ENCODE measurements around the gene LIPC.

The LIPC gene

GRCh38 chr15:58604455-58604923, 172.7 kb downstream of the LIPC start:
- Histone ChIP-seq H3K36me3 (replicated peaks; ENCODE audit: insufficient read depth, low read length) (0 out of 2 replicates have a peak, but pooled peaks cover 6% of the 10 kb centered on the region), H3K9me2 (replicated peaks; ENCODE audit: insufficient read depth, low read length) (no peaks in the 10 kb centered on the region), H3K79me2 (ENCODE audit: low read length) (peaks cover 28% of the 10 kb centered on the region), H3F3A (ENCODE audit: insufficient read depth, low read length) (no peaks in the 10 kb centered on the region), H3K27me3 (replicated peaks; ENCODE audit: insufficient read depth, low read length) (no peaks in the 10 kb centered on the region), H3K4me1 (ENCODE audit: low read length) (no peaks in the 10 kb centered on the region), H3K27ac (ENCODE audit: low read length) (no peak overlapping the region), H4K20me1 (ENCODE audit: insufficient read depth, low read length) (no peaks in the 10 kb centered on the region), H3K4me2 (ENCODE audit: low read depth, low read length) (no peak overlapping the region), H2AFZ (ENCODE audit: low read length) (no peak overlapping the region), H3K4me3 (ENCODE audit: low read length) (no peak overlapping the region), H3K9ac (ENCODE audit: low read length) (no peak overlapping the region), H3K9me3 (replicated peaks; ENCODE audit: insufficient read depth, low read length) (no peaks in the 10 kb centered on the region)
- DNase-seq: no peak
- TF ChIP-seq EZH2 (optimal IDR thresholded peaks at IDR 0.05; ENCODE audit: low read depth, low read length) (no peak), EZH2phosphoT487 (IDR thresholded peaks at IDR 0.05; ENCODE audit: low read length) (no peak)
- TF ChIP-seq, protein P1, sequence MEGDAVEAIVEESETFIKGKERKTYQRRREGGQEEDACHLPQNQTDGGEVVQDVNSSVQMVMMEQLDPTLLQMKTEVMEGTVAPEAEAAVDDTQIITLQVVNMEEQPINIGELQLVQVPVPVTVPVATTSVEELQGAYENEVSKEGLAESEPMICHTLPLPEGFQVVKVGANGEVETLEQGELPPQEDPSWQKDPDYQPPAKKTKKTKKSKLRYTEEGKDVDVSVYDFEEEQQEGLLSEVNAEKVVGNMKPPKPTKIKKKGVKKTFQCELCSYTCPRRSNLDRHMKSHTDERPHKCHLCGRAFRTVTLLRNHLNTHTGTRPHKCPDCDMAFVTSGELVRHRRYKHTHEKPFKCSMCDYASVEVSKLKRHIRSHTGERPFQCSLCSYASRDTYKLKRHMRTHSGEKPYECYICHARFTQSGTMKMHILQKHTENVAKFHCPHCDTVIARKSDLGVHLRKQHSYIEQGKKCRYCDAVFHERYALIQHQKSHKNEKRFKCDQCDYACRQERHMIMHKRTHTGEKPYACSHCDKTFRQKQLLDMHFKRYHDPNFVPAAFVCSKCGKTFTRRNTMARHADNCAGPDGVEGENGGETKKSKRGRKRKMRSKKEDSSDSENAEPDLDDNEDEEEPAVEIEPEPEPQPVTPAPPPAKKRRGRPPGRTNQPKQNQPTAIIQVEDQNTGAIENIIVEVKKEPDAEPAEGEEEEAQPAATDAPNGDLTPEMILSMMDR (IDR thresholded peaks at IDR 0.05; ENCODE audit: low read length): no peak

GRCh38 chr15:58605931-58606530, 174.2 kb downstream of the LIPC start:
- Histone ChIP-seq H3K79me2 (ENCODE audit: low read length) (peaks cover 32% of the 10 kb centered on the region), H3K9ac (ENCODE audit: low read length) (no peak overlapping the region), H3K36me3 (replicated peaks; ENCODE audit: insufficient read depth, low read length) (peaks cover 16% of the 10 kb centered on the region; the same call in 1 of the 2 replicates), H4K20me1 (ENCODE audit: insufficient read depth, low read length) (no peaks in the 10 kb centered on the region), H3K27ac (ENCODE audit: low read length) (no peak overlapping the region), H3K9me3 (replicated peaks; ENCODE audit: insufficient read depth, low read length) (no peaks in the 10 kb centered on the region), H3K27me3 (replicated peaks; ENCODE audit: insufficient read depth, low read length) (no peaks in the 10 kb centered on the region), H3K4me2 (ENCODE audit: low read depth, low read length) (no peak overlapping the region), H3K4me3 (ENCODE audit: low read length) (no peak overlapping the region), H3K9me2 (replicated peaks; ENCODE audit: insufficient read depth, low read length) (no peaks in the 10 kb centered on the region), H3K4me1 (ENCODE audit: low read length) (no peaks in the 10 kb centered on the region), H2AFZ (ENCODE audit: low read length) (no peak overlapping the region), H3F3A (ENCODE audit: insufficient read depth, low read length) (no peaks in the 10 kb centered on the region)
- TF ChIP-seq EZH2 (optimal IDR thresholded peaks at IDR 0.05; ENCODE audit: low read depth, low read length) (no peak), EZH2phosphoT487 (IDR thresholded peaks at IDR 0.05; ENCODE audit: low read length) (no peak)
- TF ChIP-seq, protein P1 (IDR thresholded peaks at IDR 0.05; ENCODE audit: low read length): no peak
- no peak for DNase-seq

GRCh38 chr15:58606577-58607080, 174.8 kb downstream of the LIPC start:
- TF ChIP-seq EZH2 (optimal IDR thresholded peaks at IDR 0.05; ENCODE audit: low read depth, low read length): no peak
- TF ChIP-seq, protein P1 (IDR thresholded peaks at IDR 0.05; ENCODE audit: low read length): no peak
- no peak for TF ChIP-seq EZH2phosphoT487 (IDR thresholded peaks at IDR 0.05; ENCODE audit: low read length)
- H2AFZ ChIP-seq (ENCODE audit: low read length): no peak overlapping the region
- H3K36me3 ChIP-seq (replicated peaks; ENCODE audit: insufficient read depth, low read length): peaks cover 17% of the 10 kb centered on the region; the same call in 1 of the 2 replicates
- H3K4me3 ChIP-seq (ENCODE audit: low read length): no peak overlapping the region
- H4K20me1 ChIP-seq (ENCODE audit: insufficient read depth, low read length): no peaks in the 10 kb centered on the region
- no peaks in the 10 kb centered on the region for H3K9me2 ChIP-seq (replicated peaks; ENCODE audit: insufficient read depth, low read length)
- H3K4me1 ChIP-seq (ENCODE audit: low read length): no peaks in the 10 kb centered on the region
- H3K9me3 ChIP-seq (replicated peaks; ENCODE audit: insufficient read depth, low read length): no peaks in the 10 kb centered on the region
- no peak overlapping the region for H3K9ac ChIP-seq (ENCODE audit: low read length)
- DNase-seq: no peak
- H3K79me2 ChIP-seq (ENCODE audit: low read length): peaks cover 32% of the 10 kb centered on the region
- H3K4me2 ChIP-seq (ENCODE audit: low read depth, low read length): no peak overlapping the region
- H3K27me3 ChIP-seq (replicated peaks; ENCODE audit: insufficient read depth, low read length): no peaks in the 10 kb centered on the region
- H3F3A ChIP-seq (ENCODE audit: insufficient read depth, low read length): no peaks in the 10 kb centered on the region
- H3K27ac ChIP-seq (ENCODE audit: low read length): no peak overlapping the region
